ENCODE measurements around the gene ST6GALNAC3.
"Not testable (repeated sequence)": the region's sequence is repeated elsewhere in the genome, so short reads cannot be mapped to it uniquely, and the experiment has no call there.

The ST6GALNAC3 gene

DNA sequence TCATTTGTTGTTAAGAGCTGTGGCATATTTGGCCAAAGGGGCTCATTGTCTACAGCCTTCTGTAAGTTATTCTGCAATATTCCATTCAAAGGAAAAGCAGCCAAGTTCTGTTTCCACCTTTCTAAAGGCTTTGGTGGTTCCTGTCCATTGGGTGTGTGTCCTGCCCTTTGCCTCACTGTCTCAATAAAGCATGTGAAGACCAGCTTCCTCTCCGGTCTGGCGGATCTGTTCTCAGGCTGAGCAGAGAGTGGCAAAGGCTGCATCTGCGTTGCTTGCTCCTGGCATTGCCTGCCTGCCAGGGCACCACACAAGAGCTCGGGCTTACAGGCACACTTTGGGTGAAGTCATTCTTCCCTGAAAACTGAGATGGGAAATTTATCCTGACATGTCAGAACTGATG is 34.9 kb downstream of the ST6GALNAC3 start:
- no peak for DNase-seq (ENCODE audit: low spot score)

DNA sequence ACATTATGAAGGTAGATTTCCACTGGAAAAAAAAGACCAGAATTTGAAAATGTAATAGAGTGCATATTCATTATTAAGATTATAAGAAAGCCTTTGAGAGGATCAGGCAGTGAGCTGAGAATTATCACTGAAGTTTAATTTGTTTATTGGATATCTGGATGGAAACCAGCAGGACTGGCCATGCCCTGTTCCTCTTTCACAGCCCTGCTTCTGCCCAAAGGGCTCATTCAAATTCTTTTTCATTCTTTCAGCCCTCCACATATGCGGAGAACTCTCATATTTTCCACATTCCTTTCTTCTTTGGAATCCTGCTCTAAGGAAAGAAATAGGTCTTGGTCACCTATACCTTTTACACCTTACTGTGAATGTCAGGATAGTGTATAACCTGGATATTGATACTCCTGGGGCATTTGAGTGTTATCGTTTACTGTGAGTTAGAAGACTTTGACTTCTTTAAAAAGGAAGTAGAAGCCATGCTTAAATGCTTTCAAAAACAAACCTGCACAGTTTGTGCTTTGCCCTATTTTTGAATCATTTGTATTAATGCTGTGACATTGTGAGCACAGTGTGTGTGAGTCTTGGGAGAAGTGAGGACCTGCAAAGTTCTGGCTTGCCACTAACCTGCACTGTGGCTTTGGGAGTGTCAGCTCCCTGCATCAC is 35.5 kb downstream of the ST6GALNAC3 start:
- no peak for DNase-seq (ENCODE audit: low spot score)

DNA sequence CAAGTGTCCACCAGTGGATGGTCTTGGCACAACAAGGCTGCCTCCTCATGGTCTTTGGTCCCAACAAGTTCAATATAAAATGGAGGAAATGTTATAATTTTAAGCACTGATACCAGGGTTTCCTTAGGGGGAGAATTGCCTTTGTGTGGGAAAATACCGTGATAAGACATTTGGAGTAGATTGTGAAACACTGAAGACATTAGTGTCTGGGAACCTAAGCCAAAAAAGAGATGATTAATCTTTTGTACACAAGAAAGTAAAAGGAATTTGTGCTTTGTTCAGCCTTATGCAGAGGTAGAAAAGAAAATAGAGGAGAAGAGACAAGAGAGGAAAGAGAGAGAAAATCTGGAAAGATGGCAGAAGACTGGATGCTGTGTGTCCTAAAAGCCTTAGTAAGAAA is 36.1 kb downstream of the ST6GALNAC3 start:
- no peak for DNase-seq (ENCODE audit: low spot score)

DNA sequence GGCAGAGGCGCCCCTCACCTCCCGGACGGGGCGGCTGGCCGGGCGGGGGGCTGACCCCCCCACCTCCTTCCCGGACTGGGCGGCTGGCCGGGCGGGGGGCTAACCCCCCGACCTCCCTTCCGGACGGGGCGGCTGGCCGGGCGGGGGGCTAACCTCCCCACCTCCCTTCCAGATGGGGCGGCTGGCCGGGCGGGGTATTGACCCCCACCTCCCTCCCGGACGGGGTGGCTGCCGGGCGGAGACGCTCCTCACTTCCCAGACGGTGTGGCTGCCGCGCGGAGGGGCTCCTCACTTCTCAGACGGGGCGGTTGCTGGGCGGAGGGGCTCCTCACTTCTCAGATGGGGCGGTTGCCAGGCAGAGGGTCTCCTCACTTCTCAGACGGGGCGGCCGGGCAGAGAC is 37.8 kb downstream of the ST6GALNAC3 start:
- DNase-seq (ENCODE audit: low spot score), result not testable (repeated sequence)

DNA sequence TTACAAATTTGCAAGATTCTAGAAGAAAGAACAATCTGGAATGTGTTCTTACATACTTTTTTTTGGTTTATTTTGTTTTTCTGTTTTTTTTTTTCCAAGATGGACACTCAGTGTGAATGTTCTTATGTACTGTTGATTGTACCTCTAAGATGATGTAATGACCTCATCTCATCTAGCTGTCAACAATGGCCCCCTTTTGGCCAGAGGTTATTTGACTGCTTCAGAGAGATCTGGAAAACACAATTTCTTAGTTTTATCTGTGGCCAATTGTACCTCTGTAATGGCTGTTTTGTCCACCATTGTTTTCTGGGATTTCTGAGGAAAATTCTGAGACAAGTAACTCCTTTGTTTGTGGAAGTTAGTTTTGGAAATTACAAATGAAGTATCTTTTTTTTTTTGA is 38.9 kb downstream of the ST6GALNAC3 start:
- DNase-seq (ENCODE audit: low spot score), result no peak

DNA sequence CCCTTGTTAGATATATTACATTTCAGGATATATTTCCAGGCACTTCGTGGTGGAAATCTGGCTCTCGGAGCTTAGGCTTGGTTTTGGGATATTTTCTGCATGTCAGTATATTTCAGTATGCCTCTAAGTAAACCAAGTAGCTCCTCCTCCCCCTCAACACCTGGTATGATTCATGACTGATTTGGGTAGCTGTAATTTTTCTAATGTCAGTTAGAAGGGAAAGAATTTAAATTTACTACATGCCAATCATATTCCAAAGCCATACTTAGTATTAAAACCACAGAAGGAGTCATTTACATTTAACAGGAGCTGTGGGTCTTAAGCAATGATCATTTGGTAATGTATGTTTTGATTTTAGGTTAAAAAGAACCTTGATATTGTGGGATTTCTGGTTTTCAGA is 40.6 kb downstream of the ST6GALNAC3 start:
- DNase-seq (ENCODE audit: low spot score), result no peak

DNA sequence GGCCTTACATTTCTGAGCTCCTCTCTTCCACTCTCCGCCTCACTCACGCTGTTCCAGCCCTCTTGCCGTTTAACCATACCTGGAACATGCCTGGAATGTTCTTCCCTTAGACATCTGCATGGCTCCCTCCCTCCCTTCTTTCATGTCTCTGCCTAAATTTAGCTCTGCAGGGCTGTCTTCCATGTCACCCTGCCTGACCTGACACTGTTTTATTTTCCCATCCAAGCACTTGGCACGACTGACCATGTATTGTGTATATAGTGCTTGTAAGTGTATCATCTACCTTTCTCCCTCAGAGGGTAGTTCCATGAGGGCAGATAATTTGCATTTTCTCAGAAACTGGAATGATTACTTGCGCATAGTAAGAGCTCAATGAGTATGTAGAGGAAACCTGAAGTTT is 47.3 kb downstream of the ST6GALNAC3 start:
- no peak for DNase-seq (ENCODE audit: low spot score)

DNA sequence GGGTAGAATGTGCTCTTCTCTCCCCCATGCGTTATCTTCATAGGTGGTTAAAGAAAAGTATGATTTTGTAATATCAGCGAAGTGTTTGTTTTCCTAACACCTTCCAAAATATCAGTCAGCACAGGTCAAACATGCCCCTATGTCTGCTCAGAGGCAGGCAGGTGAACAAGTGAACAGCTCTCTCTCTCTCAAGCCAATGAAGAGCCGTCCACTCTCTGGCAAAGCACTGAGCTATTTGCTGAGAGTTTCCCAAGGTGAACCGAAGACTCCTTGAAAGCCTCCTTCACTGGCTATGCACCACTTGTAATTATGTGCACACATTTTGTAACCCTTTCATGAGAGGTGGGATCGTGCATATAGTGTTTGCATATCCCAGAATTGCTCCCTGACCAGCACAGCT is 47.7 kb downstream of the ST6GALNAC3 start:
- DNase-seq (ENCODE audit: low spot score), result no peak

DNA sequence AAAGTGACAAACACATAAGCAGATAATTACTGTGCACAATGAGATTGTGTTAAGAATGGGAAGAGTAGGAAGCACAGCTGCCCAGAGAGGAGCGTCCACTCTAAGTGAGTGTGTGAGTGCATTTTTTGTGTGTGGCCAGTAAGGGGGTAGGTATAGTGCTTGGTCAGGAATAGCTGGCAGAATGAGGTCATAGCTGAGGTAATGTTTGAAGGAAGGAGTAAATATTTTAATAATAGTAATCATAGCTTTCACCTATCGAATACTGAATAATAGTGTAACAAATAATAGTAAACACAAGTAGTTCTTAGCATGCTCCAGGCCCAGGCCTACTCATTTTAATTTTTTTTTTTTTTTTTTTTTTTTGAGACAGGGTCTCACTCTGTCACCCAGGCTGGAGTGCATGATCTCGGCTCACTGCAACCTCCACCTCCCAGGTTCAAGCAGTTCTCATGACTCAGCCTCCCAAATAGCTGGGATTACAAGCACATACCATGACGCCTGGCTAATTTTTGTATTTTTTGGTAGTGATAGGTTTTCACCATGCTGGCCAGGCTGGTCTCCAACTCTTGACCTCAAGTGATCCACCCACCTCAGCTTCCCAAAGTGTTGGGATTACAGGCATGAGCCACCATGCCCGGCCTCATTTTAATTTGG is 49.0 kb downstream of the ST6GALNAC3 start:
- not testable (repeated sequence) for DNase-seq (ENCODE audit: low spot score)

DNA sequence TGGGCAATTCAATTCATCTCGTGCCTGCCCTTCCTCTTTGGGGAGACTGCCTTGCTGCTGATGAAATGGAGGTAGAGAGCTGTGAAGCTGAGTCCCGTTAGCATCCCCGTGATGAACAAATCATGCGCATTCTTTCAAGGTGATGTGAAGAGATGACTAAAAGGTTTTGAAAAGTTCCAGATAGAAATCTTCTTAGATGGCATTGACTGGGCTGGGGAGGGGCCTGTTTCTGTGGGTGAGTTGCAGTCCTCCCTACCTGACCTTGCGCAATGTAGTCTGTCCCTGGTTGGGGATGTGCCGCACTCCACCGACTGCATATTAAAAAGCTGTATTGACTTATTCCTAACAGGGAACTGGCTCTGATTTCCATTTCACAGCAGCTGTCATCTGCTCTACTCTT is 49.6 kb downstream of the ST6GALNAC3 start:
- no peak for DNase-seq (ENCODE audit: low spot score)

DNA sequence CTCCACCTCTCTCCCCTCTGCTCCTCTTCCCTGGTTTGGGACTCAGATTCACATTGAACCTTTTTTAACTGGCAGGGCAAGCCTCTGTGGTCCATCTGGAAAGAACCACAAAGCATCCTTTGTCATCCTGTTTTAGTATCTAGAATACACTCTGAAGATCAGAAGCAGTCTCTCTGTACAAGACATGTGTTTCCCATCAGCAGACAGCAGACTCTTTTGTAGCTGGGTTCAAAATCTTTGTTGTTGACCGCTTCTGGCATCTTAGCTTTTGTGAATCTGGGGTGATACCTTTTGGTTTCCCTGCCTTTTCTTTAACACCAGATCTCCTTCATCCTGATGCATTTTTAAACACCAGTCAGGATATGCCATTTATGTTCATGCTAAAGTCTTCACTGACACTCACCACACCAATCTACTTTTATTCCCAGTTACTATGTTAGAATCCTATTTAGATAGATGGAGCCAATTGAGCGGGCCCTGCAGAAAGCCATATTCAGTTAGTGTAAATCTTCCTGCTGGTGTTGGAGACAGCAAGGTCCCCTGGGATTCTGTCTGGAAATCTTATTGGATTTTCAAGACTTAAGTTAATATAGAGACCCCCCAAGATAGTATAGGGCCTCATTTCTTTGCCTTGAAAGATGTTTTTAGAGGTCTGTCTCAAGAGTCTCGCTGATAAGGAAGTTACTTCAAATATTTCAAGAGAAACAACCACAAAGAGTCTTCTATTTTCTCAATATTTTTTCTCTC is 51.1 kb downstream of the ST6GALNAC3 start:
- no peak for DNase-seq (ENCODE audit: low spot score)

DNA sequence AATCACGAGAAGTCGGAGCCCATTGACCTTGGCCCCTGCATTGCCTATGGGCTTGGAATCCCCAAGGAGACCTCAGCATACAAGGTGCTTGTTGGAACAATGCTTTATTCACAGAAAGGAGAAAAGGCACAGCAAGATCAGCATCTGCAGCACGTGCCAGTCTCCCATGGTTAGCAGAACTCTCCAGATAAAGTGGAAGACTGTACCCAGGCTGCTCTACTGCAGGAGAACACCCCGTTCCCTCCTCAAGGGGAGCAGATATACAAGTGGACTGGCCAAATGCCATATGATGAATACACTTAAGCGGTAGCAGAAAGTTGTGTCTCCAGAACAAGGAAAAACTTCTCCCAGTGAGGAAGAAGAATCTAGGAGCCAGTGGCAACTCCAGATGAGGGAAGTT is 53.5 kb downstream of the ST6GALNAC3 start:
- DNase-seq (ENCODE audit: low spot score), result no peak

DNA sequence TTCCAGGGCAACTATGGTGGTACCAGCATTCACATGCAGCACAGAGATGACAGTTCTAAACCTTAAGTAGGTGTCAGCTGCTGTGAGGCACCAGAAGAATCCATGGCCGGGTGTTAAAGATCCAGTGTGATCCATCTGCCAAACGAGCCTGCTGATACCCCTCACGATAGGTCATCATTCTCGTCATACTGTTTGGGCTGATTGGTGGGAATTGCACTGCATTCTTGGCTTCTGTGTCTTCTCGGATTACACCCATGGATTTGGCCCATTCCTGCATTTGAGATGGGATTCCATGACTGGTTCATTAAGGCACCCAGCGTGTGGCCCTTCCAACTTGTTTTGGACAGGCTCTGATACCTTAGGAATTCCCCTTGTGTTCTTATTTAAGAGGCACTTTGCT is 55.2 kb downstream of the ST6GALNAC3 start:
- no peak for DNase-seq (ENCODE audit: low spot score)

DNA sequence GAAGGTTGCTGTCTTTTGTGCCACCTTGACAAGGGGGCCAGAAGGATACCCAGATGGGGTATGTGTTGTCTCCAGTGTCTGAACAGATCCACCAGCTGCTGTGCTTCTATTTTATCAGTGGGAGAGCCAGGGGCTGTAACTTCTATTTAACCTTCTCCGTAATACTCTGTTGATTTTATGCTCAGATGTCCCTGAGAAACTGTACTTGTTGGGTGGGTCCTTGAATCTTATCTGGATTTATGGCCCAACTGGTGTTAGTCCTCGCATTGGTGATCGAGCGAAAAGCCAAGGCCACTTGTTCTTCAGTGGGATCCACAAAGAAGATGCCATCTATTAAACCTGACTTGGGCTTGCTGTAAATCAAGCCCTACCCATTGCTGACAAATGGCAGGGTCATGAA is 56.4 kb downstream of the ST6GALNAC3 start:
- DNase-seq (ENCODE audit: low spot score), result no peak

DNA sequence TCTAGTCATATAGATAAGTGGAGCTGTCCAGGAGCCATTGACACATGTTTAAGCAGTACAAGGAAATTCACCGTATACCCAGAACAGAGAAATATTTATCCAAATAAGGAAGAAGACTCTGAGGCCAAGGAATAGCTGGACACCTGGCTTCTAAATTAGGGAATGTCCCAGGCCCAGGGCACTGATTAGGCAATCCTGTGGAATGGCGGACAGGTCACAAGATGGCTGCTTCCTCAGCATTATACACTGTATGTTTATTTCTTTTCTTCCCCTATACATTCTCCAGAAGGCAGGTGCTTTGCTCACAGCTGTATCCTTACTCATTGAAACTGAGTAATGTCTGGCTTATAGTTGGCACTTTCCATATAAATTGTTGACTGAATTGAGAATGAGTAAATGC is 59.4 kb downstream of the ST6GALNAC3 start:
- no peak for DNase-seq (ENCODE audit: low spot score)

DNA sequence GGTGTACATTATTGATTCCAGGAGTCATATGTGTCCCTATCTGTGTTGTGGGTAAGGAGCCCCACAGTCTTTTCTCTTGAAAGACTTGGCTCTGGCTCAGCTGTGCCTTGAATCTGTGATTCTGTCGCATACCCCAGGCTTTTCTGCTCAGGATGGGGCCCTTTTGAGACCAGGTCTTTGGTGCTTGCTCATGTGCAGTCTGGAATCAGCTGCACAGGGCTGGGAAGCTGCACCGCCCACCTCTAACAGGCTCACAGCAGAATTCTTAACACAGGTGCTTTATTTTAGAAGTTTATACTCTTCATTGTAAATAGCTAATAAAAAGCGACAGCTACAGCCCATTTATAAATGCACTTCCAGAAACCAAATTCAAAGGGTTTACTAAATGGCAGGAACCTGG is 61.3 kb downstream of the ST6GALNAC3 start:
- DNase-seq (ENCODE audit: low spot score), result no peak

DNA sequence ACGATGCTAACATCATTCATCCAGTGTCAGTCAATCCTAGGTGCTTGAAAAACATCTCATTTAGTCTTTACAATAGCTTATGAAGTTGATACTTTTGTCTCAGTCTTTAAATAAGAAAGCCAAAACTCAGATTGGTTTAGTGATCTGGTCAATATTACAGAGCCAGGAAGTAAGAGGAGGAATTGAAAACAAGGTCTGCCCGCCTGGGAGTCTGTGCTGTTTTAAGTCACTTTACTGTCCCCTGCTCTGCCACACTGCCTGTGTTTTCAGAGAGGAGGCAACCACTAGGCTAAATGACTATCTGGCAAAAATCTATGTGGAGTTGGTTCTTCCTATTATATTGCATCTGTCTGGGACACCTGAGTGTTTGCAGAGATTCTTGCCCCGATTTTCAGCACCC is 62.3 kb downstream of the ST6GALNAC3 start:
- no peak for DNase-seq (ENCODE audit: low spot score)

DNA sequence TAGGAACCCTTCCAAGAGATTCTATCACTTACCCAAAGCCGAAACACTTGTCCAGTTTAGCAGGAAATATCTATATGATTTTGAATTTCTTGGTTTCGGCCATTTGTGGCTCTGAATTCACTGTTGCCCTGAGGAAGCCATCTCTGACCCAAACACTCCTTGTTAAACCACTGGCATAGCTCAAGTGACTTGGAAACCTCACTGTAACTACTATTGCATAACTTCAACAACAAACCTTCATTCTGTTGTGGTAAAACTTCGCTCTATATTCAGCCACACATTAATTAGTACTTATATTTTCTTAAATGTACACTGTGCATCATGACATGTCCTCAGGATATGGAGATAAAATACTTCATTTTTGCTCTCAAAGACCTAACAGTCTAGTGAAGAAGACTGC is 63.2 kb downstream of the ST6GALNAC3 start:
- no peak for DNase-seq (ENCODE audit: low spot score)

DNA sequence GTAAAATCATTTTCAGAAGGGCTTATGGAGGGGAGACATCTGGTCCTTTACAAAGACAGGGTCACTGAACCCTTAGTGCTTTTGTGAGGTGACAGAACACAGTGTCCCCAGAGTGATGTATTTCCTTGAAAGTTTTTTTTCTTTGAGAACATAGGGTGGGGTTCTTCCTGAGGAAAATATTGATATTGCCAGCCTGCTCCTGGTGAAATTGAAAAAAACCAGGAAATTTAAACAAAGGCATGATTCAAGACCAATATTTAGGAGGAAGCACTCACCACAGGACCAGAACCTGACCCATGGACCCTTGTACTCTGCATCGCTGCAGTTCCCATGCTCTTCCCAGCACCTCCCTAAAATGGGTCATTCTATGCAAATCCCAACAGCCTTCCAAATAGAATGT is 63.7 kb downstream of the ST6GALNAC3 start:
- no peak for DNase-seq (ENCODE audit: low spot score)

DNA sequence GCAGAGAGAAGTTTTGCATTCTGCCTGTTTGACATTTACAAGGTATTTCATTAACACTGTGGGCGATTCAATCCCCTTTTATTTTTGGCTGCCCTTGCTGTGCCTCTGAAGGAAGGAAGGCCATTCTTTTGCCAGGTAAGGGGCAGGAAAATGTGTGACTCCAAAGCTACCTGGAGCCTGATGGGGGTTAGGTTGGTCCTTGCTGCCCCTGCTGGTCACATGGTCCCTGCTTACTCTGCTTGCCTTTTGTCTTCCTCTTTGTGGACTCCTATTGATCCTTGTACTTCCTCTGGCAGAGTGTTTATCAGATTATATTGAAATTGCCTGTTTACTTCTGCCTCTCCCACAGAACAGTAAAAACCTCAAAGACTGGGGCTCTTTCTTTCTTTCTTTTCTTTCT is 65.7 kb downstream of the ST6GALNAC3 start:
- DNase-seq (ENCODE audit: low spot score), result no peak

DNA sequence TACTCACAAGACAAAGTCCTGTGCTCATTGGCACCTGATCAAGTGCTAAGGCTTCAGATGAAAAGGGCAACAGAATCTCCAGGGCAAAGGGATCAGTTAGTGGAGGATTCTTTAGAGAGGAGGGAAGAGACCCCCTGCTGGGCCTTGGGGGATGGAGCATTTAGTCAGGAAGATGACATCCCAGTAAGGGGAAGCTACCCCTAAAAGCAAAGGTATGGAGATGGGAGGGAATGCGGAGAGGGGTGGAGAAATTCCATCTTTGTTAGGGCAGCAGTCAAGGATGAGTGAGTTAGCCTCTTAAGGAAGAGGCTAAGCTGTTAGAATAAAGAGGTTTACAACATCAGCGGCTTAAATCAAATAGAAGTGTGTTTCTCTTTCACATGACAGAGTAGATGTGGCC is 67.4 kb downstream of the ST6GALNAC3 start:
- no peak for DNase-seq (ENCODE audit: low spot score)

DNA sequence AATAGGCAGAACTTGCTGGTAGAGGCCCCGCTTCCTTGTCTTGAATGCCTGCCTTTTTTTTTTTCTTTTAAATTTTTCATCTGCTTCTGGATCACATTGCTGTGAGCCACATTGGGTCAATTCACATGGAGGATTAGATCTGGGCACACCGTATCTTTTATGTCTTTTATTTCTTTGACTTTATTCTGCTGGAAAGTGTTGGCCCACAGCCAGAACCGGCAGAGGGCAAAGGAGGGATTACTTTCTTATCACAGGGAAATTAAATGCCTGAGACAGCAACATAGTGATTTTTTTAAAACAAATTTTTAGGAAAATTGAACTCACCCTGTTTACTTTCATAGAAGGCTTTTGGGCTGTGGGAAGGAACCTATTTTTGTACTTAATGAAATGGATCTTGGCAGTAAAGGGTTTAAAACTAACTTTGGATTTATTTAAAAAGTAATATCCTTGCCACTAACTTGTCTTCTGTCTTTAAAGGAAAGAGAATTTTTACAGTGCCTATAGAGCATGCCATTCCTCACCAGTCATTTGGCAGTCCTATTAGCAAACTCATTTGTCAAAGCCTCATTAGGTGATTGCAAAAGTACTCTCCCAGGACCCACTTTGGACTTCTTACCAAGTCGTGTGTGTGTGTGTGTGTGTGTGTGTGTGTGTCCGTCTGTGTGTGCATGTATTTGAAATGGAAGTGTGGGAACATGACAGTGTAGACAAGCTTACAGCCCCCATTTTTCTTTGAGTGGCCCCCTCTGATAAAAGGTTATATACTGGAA is 68.4 kb downstream of the ST6GALNAC3 start:
- DNase-seq (ENCODE audit: low spot score), result no peak

DNA sequence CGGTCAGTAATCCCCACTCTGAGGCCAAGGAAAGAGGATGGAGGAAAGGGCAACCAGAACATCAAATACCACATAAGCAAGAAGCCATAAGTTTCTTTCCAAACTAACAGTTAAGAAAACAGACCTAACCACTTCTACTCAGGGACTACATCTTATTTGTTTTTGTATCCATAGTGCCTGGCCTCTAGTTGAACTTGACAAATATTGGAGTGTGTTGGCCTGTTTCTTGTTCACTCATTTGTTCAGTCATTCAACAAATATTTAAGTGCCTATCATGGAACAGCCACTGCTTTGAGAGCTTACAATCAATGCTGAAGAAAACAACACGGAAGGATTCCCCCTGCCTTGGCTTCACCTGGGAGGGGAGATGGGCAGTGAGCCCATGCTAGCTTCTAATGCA is 69.7 kb downstream of the ST6GALNAC3 start:
- DNase-seq (ENCODE audit: low spot score), result no peak
